Germinal center (tissue), 1 donor: Measurements from ENCODE around the gene NKAP.
"Not testable (repeated sequence)": the region's sequence is repeated elsewhere in the genome, so short reads cannot be mapped to it uniquely, and the experiment has no call there.

Source experiments
- DNase-seq: peaks from one replicate; pipeline ENCODE4 v3.0.0; 2012; ENCODE audit warnings: mixed read lengths, low spot score

The NKAP gene

DNA sequence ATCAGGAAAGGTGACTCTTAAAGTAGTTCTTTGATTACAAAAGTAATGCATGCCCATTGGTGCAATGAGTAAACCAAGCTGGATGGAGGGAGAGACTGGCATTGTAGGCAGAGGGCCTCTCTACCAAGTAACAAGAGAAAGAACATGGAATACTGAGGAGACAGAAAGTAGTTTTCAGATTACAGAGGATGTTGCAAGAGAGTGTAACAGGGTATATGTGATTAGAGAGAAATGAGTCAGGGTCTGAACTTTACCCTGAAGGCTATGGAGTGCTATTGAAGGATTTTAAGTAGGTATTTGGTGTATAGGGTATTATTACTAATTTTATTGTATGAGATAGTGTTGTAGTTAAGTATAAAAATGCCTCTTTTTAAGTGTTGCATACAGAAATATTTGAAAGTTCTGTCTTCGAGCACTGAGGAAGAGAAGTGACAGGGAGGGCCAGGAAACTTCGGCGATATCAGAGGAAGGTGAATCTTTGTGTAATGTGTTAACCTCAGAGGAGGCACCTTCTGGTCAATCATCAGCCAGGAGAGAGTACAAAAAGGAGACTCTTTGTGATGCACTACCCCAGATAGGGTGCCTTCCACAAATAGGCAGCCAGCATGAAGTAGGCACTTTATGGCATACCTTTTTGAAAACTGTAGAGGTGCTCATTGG lies 8.2 kb downstream of the NKAP start:
- no peak for DNase-seq

DNA sequence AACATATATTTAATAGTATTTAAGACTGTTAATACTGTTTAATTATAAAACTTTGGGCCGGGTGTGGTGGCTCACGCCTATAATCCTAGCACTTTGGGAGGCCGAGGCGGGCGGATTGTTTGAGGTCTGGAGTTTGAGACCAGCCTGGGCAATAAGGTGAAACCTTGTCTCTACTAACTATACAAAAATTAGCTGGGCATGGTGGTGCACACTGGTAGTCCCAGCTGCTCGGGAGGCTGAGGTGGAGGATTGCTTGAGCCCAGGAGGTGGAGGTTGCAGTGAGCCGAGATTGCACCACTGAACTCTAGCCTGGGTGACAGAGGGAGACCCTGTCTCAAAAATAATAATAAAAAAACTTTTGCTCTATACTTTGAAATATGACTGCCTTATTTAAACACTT lies 21.2 kb downstream of the NKAP start:
- DNase-seq = not testable (repeated sequence)

DNA sequence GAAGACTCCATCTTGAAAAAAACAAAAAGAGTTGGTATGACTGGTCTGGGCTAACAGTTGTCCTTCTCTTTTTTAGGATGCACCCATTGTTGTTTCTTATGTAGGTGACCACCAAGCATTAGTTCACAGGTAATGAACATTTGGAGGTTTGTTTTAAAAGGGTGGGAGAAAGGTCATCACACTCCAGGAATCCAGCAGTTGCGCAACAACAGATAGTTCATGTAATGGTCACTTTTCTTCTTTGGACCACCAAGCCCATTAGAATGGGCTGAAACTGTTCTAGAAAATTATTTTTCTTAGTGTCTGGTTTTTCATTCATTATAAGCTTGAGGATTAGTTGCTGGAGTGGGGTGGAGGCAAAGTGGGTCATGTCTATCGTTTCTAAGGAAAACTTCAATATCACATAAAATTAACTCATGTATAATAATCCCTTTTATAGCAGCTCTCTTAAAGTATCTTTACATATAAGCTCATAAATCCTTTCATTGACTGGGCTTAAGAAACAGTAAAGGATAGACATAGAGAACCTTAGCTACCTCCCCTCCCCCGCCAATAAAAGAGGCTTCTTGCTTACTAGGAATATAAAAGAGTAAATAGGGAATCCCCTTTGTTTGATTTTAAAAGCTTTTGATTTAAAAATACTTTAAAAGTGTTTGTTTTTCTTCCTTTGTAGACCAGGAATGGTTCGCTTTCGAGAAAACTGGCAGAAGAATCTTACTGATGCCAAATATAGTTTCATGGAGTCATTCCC lies 23.5 kb downstream of the NKAP start:
- DNase-seq = no peak

DNA sequence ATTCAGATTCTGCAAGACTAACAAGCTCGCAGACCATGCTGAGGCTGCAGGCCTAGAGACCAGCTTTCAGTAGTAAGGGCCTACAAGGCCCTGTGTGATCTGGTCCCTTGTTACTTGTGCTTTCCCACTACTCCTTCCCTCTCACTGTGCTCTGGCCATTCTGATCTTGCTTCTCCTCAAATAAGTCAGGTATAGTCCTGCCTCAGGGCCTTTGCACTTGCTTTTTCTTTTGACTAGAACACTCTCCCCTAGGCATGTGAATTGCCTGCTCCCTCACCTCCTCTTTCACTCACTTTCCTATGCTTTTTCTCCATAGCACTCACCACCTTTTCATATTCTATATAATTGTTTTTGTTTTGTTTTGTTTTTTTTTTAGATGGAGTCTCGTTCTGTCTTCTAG lies 25.7 kb downstream of the NKAP start:
- DNase-seq = no peak

DNA sequence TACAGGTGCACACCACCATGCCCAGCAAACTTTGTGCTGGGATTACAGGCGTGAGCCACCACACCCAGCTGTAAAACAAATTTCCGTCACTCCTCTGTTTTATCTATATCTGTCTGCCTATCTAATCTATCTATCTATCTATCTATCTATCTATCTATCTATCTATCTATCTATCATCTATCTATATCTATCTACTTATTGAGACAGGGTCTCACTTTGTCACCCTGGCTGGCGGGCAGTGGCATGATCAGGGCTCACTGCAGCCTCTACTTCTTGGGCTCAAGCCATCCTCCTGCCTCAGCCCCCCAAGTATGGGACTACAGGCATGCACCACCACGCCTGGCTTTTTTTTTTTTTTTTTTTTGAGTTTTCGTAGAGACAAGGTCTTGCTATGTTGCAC lies 27.2 kb downstream of the NKAP start:
- no peak for DNase-seq

- no peak for DNase-seq
Observed at GRCh38 chrX:119900976-119901375, 42.6 kb downstream of the NKAP start.

GRCh38 chrX:119899125-119899524 lies 44.4 kb downstream of the NKAP start:
- DNase-seq = no peak

- no peak for DNase-seq
Observed at GRCh38 chrX:119895843-119896326, 47.7 kb downstream of the NKAP start, which contains the start of gene AKAP14. AKAP14 (plus strand) TSS chrX:119895893; CDS start chrX:119903224, 7,331 bp downstream.

DNA sequence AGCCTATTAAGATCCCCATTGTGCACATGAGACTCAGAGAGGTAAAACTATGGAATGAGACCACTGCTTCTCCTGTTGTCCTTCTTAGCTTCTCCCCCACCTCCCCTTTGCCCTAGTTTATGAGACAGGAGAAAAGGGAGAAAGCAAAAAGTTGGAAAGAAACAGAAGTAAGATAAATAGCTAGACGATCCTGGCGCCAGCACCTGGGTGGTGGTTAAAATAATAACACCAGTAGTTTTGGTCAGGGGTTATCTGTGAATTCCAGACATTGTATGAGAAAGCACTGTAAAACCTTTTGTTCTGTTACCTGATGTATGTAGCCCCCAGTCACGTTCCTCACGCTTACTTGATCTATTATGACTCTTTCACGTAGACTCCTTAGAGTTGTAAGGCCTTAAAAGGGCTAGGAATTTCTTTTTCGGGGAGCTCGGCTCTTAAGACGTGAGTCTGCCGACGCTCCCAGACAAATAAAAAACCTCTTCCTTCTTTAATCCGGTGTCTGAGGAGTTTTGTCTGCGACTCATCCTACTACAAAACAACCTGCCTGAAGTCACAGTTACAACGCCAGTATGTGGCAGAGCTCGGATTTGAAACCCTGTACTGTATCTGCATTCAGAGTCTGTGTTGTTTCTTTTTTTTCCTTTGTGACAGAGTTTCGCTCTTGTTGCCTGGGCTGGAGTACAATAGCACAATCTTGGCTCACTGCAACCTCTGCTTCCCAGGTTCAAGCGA lies 51.4 kb downstream of the NKAP start:
- DNase-seq = not testable (repeated sequence)

DNA sequence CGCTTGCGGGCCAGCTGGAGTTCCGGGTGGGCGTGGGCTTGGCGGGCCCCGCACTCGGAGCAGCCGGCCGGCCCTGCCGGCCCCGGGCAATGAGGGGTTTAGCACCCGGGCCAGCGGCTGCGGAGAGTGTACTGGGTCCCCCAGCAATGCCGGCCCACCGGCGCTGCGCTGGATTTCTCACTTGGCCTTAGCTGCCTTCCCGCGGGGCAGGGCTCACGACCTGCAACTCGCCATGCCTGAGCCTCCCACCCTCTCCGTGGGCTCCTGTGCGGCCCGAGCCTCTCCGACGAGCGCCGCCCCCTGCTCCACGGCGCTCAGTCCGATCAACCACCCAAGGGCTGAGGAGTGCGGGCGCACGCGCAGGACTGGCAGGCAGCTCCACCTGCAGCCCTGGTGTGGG lies 52.9 kb downstream of the NKAP start:
- not testable (repeated sequence) for DNase-seq

GRCh38 chrX:119887721-119888425 lies 55.7 kb downstream of the NKAP start:
- DNase-seq = peak; percentile 59

- DNase-seq = no peak
Observed at GRCh38 chrX:119885554-119886428, 57.8 kb downstream of the NKAP start.

DNA sequence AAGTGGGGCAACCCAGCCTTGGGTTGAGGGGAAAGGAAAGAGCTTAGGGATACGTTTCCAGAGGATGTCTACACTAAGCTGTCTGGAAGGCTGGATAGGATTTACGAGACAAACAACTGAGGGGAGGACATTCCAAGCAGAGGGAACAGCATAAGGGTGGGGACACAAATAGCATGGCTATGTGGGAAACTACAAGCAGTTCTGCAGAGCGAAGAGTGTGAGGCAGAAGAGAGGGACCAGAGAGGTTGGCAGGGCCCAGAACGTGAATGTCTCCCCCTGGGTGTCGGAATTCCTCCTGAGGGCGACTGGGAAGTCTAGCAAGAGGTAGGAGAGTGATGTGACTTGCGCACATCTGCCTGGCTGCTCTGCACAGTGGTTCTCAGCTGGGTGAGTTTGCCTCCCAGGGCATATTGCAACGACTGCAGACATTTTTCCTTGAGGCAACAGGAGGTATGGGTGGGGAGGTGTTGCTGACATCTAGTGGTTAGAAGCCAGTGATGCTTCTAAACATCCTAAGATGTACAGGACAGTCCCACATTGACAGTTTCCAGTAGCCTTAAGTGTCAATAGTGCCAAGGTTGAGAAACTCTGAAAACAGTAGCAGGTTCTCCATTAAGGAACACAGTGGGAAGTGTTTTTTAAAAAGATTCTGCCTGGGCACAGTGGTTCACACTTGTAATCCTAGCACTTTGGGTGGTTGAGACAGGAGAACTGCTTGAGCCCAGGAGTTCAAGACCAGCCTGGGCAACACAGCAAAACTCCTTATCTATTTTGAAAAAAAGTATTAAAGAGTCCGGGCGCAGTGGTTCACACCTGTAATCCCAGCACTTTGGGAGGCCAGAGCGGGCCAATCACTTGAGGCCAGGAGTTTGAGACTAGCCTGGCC lies 62.8 kb downstream of the NKAP start:
- DNase-seq = peak; percentile 49

DNA sequence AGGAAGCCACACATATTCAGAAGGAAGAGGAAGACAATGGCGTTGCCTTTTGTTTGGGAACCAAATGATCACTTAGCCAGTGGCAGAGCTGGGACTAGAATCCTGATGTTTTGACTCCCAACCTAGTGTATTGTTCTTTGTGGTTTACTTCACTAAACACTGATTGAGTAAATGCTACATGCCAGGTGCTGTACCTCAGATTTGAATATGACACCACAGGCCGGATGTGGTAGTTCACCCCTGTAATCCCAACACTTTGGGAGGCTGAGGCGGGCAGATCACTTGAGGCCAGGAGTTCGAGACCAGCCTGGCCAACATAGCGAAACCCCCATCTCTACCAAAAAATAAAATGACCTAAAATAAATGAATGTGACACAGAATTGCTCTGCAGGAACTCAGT lies 63.5 kb downstream of the NKAP start:
- no peak for DNase-seq

DNA sequence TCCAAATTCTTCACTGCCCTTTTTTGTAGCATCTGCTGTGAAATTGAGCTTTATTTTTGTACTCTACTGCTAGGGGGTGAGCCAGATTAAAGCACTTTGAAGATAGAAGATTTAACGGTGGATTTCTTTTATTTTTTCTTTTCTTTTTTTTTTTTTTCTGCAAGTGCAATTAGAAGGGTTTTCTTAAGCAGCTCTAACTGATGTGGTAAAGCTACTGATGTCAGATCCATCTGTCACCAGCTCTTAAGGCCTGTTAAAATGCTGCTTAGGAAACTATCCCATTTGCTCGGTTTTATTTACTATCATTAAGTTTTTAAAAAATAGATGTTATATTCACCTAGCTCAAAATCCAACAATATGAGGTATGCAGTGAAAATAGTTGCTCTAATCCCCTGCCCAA lies 64.8 kb downstream of the NKAP start:
- no peak for DNase-seq

DNA sequence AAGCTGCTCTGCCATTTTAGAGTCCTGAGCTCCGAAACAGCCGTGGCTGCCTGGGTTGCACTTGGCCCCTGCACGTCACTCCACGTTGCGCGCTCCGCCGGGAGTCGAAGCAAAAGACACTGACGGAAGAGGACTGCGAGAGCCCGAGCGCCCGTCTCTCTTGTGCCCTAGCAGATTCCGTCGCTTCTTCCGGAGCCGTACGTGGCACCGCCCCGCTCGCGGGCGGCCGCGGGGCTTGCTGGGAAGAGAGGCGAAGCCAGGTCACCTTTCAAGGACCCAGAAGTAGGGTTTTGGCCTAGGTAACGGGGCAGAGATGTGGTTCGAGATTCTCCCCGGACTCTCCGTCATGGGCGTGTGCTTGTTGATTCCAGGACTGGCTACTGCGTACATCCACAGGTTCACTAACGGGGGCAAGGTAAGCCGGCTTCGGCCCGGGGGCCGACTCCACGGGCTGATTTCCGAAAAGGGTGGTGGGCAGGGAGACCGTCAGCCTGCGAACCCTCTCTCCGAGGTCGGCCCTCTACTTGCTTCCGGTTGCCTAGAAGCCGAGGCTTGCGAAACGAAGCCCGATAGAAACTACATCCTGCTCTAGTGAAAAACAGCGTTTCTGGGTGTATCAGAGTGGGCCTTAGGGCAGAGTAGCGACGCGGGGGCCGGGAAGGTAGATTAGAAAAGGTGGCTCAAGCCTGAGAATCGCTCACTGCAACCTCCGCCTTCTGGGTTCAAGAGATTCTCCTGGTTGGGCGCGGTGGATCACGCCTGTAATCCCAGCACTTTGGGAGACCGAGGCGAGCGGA lies 71.8 kb downstream of the NKAP start, which contains the start of the genes NDUFA1 and RNF113A:
Gene NDUFA1, plus strand, starts transcription at position 234 of the 797 bp plus-strand sequence. Its CDS starts 80 bp downstream, at position 314.
Gene RNF113A, minus strand, starts transcription at position 135 of the 797 bp plus-strand sequence. Its CDS starts 120 bp downstream, at position 15.
- peak; percentile 84 for DNase-seq

DNA sequence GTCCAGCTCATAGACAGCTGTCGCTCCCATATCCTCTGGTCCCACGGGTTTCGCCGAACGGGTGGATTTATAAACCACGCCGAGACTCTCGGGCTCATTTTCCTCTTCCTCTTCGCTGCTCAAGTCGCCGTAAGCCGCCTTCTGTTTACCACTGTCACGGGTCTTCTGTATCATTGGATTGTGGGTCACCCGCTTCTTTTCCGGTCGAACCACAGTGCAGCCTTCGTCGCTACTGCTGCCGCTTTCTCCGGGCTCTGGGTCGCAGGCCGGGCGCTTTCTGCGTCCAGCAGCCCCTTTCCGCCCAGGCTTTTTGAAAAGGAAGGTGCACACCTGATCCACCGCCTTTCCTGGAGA lies 72.3 kb downstream of the NKAP start:
- DNase-seq = peak; percentile 33
